Tibial nerve (tissue), 3 donors: Measurements from ENCODE around the gene ARFGEF3.

Experiments used
- POLR2A ChIP-seq, 2 donors: fragments of 450-650 bp; IDR thresholded peaks; one replicate each; pipeline ENCODE4 v1.6.1; 2017; ENCODE audit warnings: antibody characterized with exemption in 2 of 2, mild to moderate bottlenecking in 2 of 2, moderate library complexity in 2 of 2
- TF ChIP-seq, protein P1 (sequence below), 5 experiments: fragments of 200-600 bp in 3 of 5; fragments of 450-650 bp in 2 of 5; sonication (generic) in 3 of 5; IDR thresholded peaks; one replicate each; pipeline ENCODE4 v1.5.1; 2016 to 2019; ENCODE audit warnings: antibody characterized with exemption in 5 of 5, mild to moderate bottlenecking in 3 of 5, moderate library complexity in 2 of 5

DNA sequence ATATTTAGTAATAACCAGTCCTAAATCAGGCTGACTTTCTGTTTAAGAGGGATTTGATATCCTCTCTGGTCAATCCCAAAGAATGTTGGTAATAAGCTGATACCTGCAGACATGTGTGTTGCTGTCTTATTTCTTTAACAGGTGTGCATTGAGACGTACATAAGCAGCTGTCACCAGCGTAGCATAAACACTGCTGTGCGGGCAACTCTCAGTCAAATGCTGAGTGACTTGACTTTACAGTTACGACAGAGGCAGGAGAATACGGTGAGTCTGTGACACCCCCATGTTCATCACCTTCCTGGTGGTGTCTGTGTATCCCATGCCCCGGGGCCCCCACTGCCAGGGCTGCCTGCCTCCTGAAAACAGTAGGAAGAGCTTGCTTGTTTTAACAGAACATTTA, 76.6 kb downstream of the ARFGEF3 start:
- TF ChIP-seq, protein P1, sequence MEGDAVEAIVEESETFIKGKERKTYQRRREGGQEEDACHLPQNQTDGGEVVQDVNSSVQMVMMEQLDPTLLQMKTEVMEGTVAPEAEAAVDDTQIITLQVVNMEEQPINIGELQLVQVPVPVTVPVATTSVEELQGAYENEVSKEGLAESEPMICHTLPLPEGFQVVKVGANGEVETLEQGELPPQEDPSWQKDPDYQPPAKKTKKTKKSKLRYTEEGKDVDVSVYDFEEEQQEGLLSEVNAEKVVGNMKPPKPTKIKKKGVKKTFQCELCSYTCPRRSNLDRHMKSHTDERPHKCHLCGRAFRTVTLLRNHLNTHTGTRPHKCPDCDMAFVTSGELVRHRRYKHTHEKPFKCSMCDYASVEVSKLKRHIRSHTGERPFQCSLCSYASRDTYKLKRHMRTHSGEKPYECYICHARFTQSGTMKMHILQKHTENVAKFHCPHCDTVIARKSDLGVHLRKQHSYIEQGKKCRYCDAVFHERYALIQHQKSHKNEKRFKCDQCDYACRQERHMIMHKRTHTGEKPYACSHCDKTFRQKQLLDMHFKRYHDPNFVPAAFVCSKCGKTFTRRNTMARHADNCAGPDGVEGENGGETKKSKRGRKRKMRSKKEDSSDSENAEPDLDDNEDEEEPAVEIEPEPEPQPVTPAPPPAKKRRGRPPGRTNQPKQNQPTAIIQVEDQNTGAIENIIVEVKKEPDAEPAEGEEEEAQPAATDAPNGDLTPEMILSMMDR (IDR thresholded peaks at IDR 0.05), result no peak
- TF ChIP-seq POLR2A (IDR thresholded peaks at IDR 0.05), result no peak
